B cell (primary cell): ENCODE results near the gene SYNPR. TPM values are rescaled to one million over a fixed set of nuclear protein-coding genes. Genes with fewer than 3 reads are reported as not detected.

Source experiments
- ATAC-seq: fragments of 200-7000 bp; cut with Tn5 transposase; one replicate; pipeline ENCODE4 v1.10.0; 2021; ENCODE audit warnings: low read depth, mild to moderate bottlenecking, moderate number of reproducible peaks, moderate library complexity
- CTCF ChIA-PET: fragments of 350-600 bp; sonication (Branson Sonifier 250); formaldehyde crosslinking; loops from one replicate; lab custom pipeline; 2021; ENCODE audit warnings: antibody characterized with exemption, inconsistent platforms; lab: Charles Lee
- POLR2A ChIA-PET: fragments of 350-600 bp; sonication (Branson Sonifier 250); formaldehyde crosslinking; loops from one replicate; lab custom pipeline; 2021; ENCODE audit warnings: antibody characterized with exemption; lab: Charles Lee
- DNase-seq: peaks from one replicate; pipeline ENCODE4 v3.0.0; 2013
- H2AFZ ChIP-seq: 2 replicates; pipeline ENCODE4 v1.6.1; 2012; ENCODE audit warnings: mild to moderate bottlenecking, low read depth, low read length; ENCODE audit not compliant: insufficient read depth, poor library complexity, severe bottlenecking
- H3K27ac ChIP-seq, 2 donors: 1 replicate in 1 of 2; 2 replicates in 1 of 2; pipeline ENCODE4 v1.5.1; 2012 to 2013; ENCODE audit warnings: low read length in 2 of 2, mild to moderate bottlenecking in 2 of 2, moderate library complexity in 1 of 2
- H3K27me3 ChIP-seq, 4 experiments: fragments of 200-600 bp in 1 of 4; sonication (generic) in 1 of 4; replicated peaks in 1 of 4; 1 replicate in 2 of 4; 2 replicates in 2 of 4; pipeline versions ENCODE4 v1.6.1 to v1.7.0; 2013 to 2016; ENCODE audit warnings: low read length in 3 of 4, mild to moderate bottlenecking in 2 of 4, mixed read lengths in 1 of 4, moderate library complexity in 1 of 4; ENCODE audit not compliant: insufficient read depth in 4 of 4, control insufficient read depth in 3 of 4; ENCODE audit errors: control extremely low read depth in 1 of 4
- H3K36me3 ChIP-seq, 2 experiments: replicated peaks in 1 of 2; 1 replicate in 1 of 2; 2 replicates in 1 of 2; pipeline versions ENCODE4 v1.6.1 to v1.7.1; 2013; ENCODE audit warnings: low read length in 1 of 2; ENCODE audit not compliant: insufficient read depth in 2 of 2, control insufficient read depth in 1 of 2; ENCODE audit errors: control extremely low read depth in 1 of 2, extremely low read depth in 1 of 2
- H3K4me1 ChIP-seq, 2 donors: fragments of 200-600 bp in 1 of 2; sonication (generic) in 1 of 2; 1 replicate in 1 of 2; 2 replicates in 1 of 2; pipeline versions ENCODE4 v1.5.1 to v1.6.1; 2013 to 2017; ENCODE audit warnings: low read length in 2 of 2; ENCODE audit not compliant: control insufficient read depth in 2 of 2, insufficient read depth in 2 of 2
- H3K4me2 ChIP-seq: replicated peaks from 2 replicates; pipeline ENCODE3; 2012; ENCODE audit warnings: mild to moderate bottlenecking, low read depth, low read length; ENCODE audit not compliant: poor library complexity, severe bottlenecking
- H3K4me3 ChIP-seq, 5 experiments: fragments of 200-600 bp in 1 of 5; sonication (generic) in 1 of 5; 1 replicate in 3 of 5; 2 replicates in 2 of 5; pipeline versions ENCODE4 v1.5.1 to v1.7.0; 2011 to 2016; ENCODE audit warnings: low read length in 4 of 5, mild to moderate bottlenecking in 4 of 5, low read depth in 2 of 5, control low read depth in 1 of 5, moderate library complexity in 1 of 5; ENCODE audit not compliant: insufficient read depth in 1 of 5; ENCODE audit errors: control extremely low read depth in 1 of 5, extremely low read depth in 1 of 5
- H3K79me2 ChIP-seq: fragments of 200-600 bp; sonication (generic); one replicate; pipeline ENCODE4 v1.6.0; 2016; ENCODE audit warnings: low read length; ENCODE audit not compliant: control insufficient read depth, insufficient read depth
- H3K9ac ChIP-seq: fragments of 200-600 bp; sonication (generic); 2 replicates; pipeline ENCODE4 v1.6.1; 2017; ENCODE audit warnings: mild to moderate bottlenecking, low read length, moderate library complexity
- H3K9me3 ChIP-seq, 3 donors: one replicate each; pipeline versions ENCODE4 v1.6.1 to v1.7.1; 2013; ENCODE audit warnings: low read length in 2 of 3; ENCODE audit not compliant: control insufficient read depth in 2 of 3, insufficient read depth in 1 of 3; ENCODE audit errors: control extremely low read depth in 1 of 3
- H4K20me1 ChIP-seq: 2 replicates; pipeline ENCODE4 v1.6.0; 2012; ENCODE audit warnings: mild to moderate bottlenecking, low read length; ENCODE audit not compliant: insufficient read depth, control insufficient read depth, poor library complexity, severe bottlenecking
- H3K27ac Mint-ChIP-seq: one replicate; pipeline ENCODE4 v1.8.0; 2021; ENCODE audit warnings: mixed read lengths
- H3K27me3 Mint-ChIP-seq: one replicate; pipeline ENCODE4 v1.8.0; 2021; ENCODE audit warnings: mixed read lengths
- H3K4me1 Mint-ChIP-seq: one replicate; pipeline ENCODE4 v1.8.0; 2021; ENCODE audit warnings: mixed read lengths
- H3K4me3 Mint-ChIP-seq: one replicate; pipeline ENCODE4 v1.8.0; 2021; ENCODE audit warnings: mixed read lengths
- H3K9me3 Mint-ChIP-seq: one replicate; pipeline ENCODE4 v1.8.0; 2022; ENCODE audit warnings: mixed read lengths; ENCODE audit not compliant: insufficient read depth
- EZH2 ChIP-seq: IDR thresholded peaks from 2 replicates; pipeline ENCODE4 v1.6.1; 2012; ENCODE audit warnings: borderline replicate concordance, low read depth, mild to moderate bottlenecking, moderate library complexity, low read length; ENCODE audit not compliant: insufficient read depth, poor library complexity, severe bottlenecking
- WGBS: methylation state at CpG from one replicate; pipeline ENCODE4 v1.1.5; 2013; ENCODE audit warnings: missing lambda C conversion rate; ENCODE audit not compliant: insufficient coverage; 5-methylcytosine and 5-hydroxymethylcytosine counted together
- intact Hi-C: fragments of 100-400 bp; cut with micrococcal nuclease; formaldehyde crosslinking; loops from one replicate; pipeline ENCODE4 v1.10.0; 2022
- polyA plus RNA-seq: library from polyadenylated mRNA; depleted of rRNA; stranded (reverse); fragments of >200 nt; gene quantifications from 2 replicates; pipeline ENCODE4 v1.2.3, GENCODE V29; 2012
- total RNA-seq, 2 donors: library from RNA; stranded (reverse); fragments of 120-200 nt in 1 of 2; gene quantifications; 1 replicate in 1 of 2; 2 replicates in 1 of 2; pipeline versions ENCODE4 v1.2.3 to v1.2.4, GENCODE V29; 2013 to 2022
- TF ChIP-seq, protein P1 (sequence below): fragments of 200-600 bp; IDR thresholded peaks from one replicate; pipeline ENCODE4 v1.8.0; 2022; ENCODE audit warnings: antibody characterized with exemption, mild to moderate bottlenecking

SYNPR gene
- total and polyA plus RNA-seq, 2 donors (not counting 1 experiment from before 2014, with no cell fraction given), result not detected

DNA sequence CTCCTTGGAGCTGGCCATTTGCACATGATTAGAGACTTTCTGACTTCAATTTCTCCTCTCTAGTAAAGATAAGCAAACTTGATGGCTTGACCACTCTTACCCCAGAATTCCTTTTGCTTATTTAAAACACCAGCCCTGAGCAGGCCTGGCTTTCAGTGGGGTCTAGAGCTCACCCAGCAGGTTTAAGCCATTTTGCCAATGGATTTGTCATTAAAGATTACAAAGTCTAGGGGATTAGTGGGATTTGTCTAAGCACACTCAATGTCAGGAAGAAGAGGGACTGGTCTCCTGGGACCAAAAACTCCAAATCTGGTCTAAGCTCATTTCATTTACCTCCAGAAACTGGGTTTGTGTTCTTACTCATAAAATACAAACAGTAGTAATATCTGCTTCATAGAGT, 317.1 kb downstream of the SYNPR start:
- Histone ChIP-seq H2AFZ (no peak overlapping the region), H3K4me3 (no peak overlapping the region), H4K20me1 (no peaks in the 10 kb centered on the region), H3K79me2 (no peaks in the 10 kb centered on the region), H3K4me2 (no peak overlapping the region), H3K27me3 (no peaks in the 10 kb centered on the region), H3K9me3 (no peaks in the 10 kb centered on the region), H3K9ac (no peak overlapping the region), H3K36me3 (no peaks in the 10 kb centered on the region), H3K27ac (no peak overlapping the region), H3K4me1 (no peaks in the 10 kb centered on the region)
- DNase-seq, result no peak
- Mint-ChIP-seq H3K4me3 (no peak overlapping the region), H3K27me3 (no peaks in the 10 kb centered on the region), H3K9me3 (no peaks in the 10 kb centered on the region), H3K27ac (no peak overlapping the region), H3K4me1 (no peaks in the 10 kb centered on the region)
- intact Hi-C loops, result no loop called here
- ChIA-PET CTCF (no interaction called here), POLR2A (no interaction called here)
- ATAC-seq, result no peak
- TF ChIP-seq, protein P1, sequence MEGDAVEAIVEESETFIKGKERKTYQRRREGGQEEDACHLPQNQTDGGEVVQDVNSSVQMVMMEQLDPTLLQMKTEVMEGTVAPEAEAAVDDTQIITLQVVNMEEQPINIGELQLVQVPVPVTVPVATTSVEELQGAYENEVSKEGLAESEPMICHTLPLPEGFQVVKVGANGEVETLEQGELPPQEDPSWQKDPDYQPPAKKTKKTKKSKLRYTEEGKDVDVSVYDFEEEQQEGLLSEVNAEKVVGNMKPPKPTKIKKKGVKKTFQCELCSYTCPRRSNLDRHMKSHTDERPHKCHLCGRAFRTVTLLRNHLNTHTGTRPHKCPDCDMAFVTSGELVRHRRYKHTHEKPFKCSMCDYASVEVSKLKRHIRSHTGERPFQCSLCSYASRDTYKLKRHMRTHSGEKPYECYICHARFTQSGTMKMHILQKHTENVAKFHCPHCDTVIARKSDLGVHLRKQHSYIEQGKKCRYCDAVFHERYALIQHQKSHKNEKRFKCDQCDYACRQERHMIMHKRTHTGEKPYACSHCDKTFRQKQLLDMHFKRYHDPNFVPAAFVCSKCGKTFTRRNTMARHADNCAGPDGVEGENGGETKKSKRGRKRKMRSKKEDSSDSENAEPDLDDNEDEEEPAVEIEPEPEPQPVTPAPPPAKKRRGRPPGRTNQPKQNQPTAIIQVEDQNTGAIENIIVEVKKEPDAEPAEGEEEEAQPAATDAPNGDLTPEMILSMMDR, result no peak
- TF ChIP-seq EZH2, result no peak

DNA sequence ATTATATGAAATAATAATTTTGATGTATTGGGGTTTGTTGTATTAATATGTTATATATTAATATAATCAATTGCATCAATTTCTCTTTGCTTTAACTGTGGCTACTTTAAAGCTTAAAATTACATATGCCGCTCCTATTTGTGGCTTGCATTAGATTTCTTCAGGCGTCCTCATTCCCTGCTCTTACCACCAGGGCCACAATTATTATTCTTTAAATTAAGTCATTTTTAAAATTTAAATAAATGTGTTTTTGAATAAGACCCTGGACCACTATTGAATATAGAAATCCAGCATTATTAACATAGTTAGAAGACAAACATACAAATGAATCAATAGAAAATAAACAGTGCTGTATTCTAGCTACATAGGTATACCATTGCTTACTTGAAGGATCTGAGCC, 318.9 kb downstream of the SYNPR start:
- ChIA-PET CTCF (no interaction called here), POLR2A (no interaction called here)
- H3K4me3 ChIP-seq, result no peak overlapping the region
- no peaks in the 10 kb centered on the region for H3K27me3 ChIP-seq
- no CpG with 5 or more reads among the region's 2 CpGs for WGBS
- H3K79me2 ChIP-seq, result no peaks in the 10 kb centered on the region
- peaks cover 6% of the 10 kb centered on the region for H3K9me3 Mint-ChIP-seq
- peaks cover 0 to 3% (median 0%) of the 10 kb centered on the region in 3 donors for H3K9me3 ChIP-seq
- no peaks in the 10 kb centered on the region for H3K27me3 Mint-ChIP-seq
- no peak for TF ChIP-seq EZH2
- TF ChIP-seq, protein P1, result no peak
- DNase-seq (no peak), ATAC-seq (no peak)
- H3K27ac ChIP-seq, result no peak overlapping the region
- no peak overlapping the region for H3K4me3 Mint-ChIP-seq
- H3K4me2 ChIP-seq, result no peak overlapping the region
- H3K4me1 Mint-ChIP-seq, result no peaks in the 10 kb centered on the region
- H3K4me1 ChIP-seq, result no peaks in the 10 kb centered on the region
- H3K36me3 ChIP-seq, result no peaks in the 10 kb centered on the region
- H3K27ac Mint-ChIP-seq, result no peak overlapping the region
- intact Hi-C loops, result no loop called here
- no peak overlapping the region for H2AFZ ChIP-seq
- no peak overlapping the region for H3K9ac ChIP-seq
- H4K20me1 ChIP-seq, result no peaks in the 10 kb centered on the region
